ENCODE measurements around the gene RNF4. TPM values are rescaled to one million over a fixed set of nuclear protein-coding genes. Genes with fewer than 3 reads are reported as not detected.
A peak's percentile ranks its signal among the peaks of the same experiment; 100 is the strongest.

Gene RNF4
- polyA plus RNA-seq, 3 donors = 28.8 to 41.3 (median 37.0) TPM

DNA sequence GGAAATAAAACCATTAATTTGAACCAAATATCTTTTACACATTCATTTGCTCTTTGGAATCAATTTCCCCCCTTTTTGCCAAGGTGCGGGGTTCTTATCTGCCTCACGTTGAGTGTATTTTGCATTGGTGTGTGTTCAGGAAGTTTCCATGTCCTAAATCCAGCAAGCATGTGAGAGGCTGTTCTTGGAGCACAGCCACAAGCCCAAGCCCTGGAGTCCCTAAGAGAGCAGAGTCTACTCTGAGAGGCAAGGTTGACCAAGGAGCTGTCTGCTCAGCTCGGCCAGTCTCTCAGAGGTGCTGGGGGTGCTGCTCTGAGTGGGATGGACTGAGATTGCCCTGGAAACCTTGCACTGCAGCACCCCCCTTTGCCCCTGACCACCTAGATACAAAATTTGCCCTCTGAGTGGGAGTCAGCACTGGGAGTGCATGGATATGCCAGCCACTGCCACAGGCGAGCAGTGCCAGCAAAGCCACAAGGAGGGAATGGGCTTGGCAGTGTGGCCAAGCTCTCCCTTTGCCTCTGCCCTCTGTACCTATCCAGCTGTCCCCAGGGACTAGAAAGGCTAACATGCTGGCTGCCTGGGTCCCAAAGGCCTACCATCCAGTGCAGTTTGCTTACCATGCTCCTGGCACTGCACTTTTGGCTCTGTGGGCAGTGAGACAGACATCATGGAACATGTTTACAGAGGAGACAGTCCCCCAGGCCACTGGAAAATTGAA, 47.1 kb downstream of the RNF4 start:
- WGBS (ENCODE audit: insufficient coverage) = 100% methylated on average over 1 of the region's 4 CpGs
- Histone ChIP-seq H3K4me1 (ENCODE audit: control insufficient read depth in 1 of 2, insufficient read depth in 2 of 2, low read length in 2 of 2) (no peaks in the 10 kb centered on the region), H3K36me3 (replicated peaks in 1 of 2; ENCODE audit: control insufficient read depth in 1 of 2, insufficient read depth in 2 of 2, low read length in 2 of 2) (peaks cover 47 to 62% of the 10 kb centered on the region in 2 donors), H3K79me2 (ENCODE audit: insufficient read depth, low read length) (no peaks in the 10 kb centered on the region), H3K27ac (ENCODE audit: low read depth in 1 of 2, low read length in 2 of 2) (peak overlapping the region in 1 of 2 donors; percentile 51), H2AFZ (ENCODE audit: insufficient read depth, low read depth, low read length, poor library complexity, severe bottlenecking) (no peak overlapping the region), H3K27me3 (ENCODE audit: control insufficient read depth in 2 of 2, insufficient read depth in 2 of 2, low read length in 2 of 2) (no peaks in the 10 kb centered on the region), H4K20me1 (ENCODE audit: insufficient read depth, low read length) (peaks cover 25% of the 10 kb centered on the region), H3K4me3 (replicated peaks in 1 of 3; ENCODE audit: low read depth in 2 of 3, low read length in 3 of 3) (no peak overlapping the region), H3K4me2 (replicated peaks; ENCODE audit: extremely low read depth, low read length, poor library complexity, severe bottlenecking) (no peak overlapping the region), H3K9ac (ENCODE audit: insufficient read depth, low read length, poor library complexity, severe bottlenecking) (no peak overlapping the region), H3K9me3 (replicated peaks in 1 of 2; ENCODE audit: control insufficient read depth in 1 of 2, insufficient read depth in 1 of 2, low read length in 2 of 2) (no peaks in the 10 kb centered on the region)
- H3K27me3 Mint-ChIP-seq (ENCODE audit: low read depth in 3 of 3) = no peaks in the 10 kb centered on the region
- peaks cover 0 to 2% (median 0%) of the 10 kb centered on the region in 7 donors for H3K9me3 Mint-ChIP-seq
- DNase-seq = no peak
- H3K4me1 Mint-ChIP-seq = no peaks in the 10 kb centered on the region
- intact Hi-C loops (cut with micrococcal nuclease) = no loop called here
- peaks cover 45 to 59% of the 10 kb centered on the region in 2 donors for H3K36me3 Mint-ChIP-seq
- TF ChIP-seq, protein P1, sequence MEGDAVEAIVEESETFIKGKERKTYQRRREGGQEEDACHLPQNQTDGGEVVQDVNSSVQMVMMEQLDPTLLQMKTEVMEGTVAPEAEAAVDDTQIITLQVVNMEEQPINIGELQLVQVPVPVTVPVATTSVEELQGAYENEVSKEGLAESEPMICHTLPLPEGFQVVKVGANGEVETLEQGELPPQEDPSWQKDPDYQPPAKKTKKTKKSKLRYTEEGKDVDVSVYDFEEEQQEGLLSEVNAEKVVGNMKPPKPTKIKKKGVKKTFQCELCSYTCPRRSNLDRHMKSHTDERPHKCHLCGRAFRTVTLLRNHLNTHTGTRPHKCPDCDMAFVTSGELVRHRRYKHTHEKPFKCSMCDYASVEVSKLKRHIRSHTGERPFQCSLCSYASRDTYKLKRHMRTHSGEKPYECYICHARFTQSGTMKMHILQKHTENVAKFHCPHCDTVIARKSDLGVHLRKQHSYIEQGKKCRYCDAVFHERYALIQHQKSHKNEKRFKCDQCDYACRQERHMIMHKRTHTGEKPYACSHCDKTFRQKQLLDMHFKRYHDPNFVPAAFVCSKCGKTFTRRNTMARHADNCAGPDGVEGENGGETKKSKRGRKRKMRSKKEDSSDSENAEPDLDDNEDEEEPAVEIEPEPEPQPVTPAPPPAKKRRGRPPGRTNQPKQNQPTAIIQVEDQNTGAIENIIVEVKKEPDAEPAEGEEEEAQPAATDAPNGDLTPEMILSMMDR (IDR thresholded peaks at IDR 0.05) = no peak
- no peak overlapping the region for H3K4me3 Mint-ChIP-seq
- peak overlapping the region in 6 of 7 donors; percentile 14 to 79 (median 44) for H3K27ac Mint-ChIP-seq

GRCh38 chr4:2516635-2517034, 47.7 kb downstream of the RNF4 start:
- no peak for DNase-seq
- Histone ChIP-seq H3K4me2 (replicated peaks; ENCODE audit: extremely low read depth, low read length, poor library complexity, severe bottlenecking) (no peak overlapping the region), H2AFZ (ENCODE audit: insufficient read depth, low read depth, low read length, poor library complexity, severe bottlenecking) (no peak overlapping the region), H3K27me3 (ENCODE audit: control insufficient read depth in 2 of 2, insufficient read depth in 2 of 2, low read length in 2 of 2) (no peaks in the 10 kb centered on the region), H3K79me2 (ENCODE audit: insufficient read depth, low read length) (no peaks in the 10 kb centered on the region), H3K36me3 (replicated peaks in 1 of 2; ENCODE audit: control insufficient read depth in 1 of 2, insufficient read depth in 2 of 2, low read length in 2 of 2) (peaks cover 46 to 57% of the 10 kb centered on the region in 2 donors), H3K9me3 (replicated peaks in 1 of 2; ENCODE audit: control insufficient read depth in 1 of 2, insufficient read depth in 1 of 2, low read length in 2 of 2) (no peaks in the 10 kb centered on the region), H3K4me1 (ENCODE audit: control insufficient read depth in 1 of 2, insufficient read depth in 2 of 2, low read length in 2 of 2) (no peaks in the 10 kb centered on the region), H3K9ac (ENCODE audit: insufficient read depth, low read length, poor library complexity, severe bottlenecking) (no peak overlapping the region), H3K27ac (ENCODE audit: low read depth in 1 of 2, low read length in 2 of 2) (peak overlapping the region in 1 of 2 donors; percentile 51), H4K20me1 (ENCODE audit: insufficient read depth, low read length) (peaks cover 22% of the 10 kb centered on the region), H3K4me3 (replicated peaks in 1 of 3; ENCODE audit: low read depth in 2 of 3, low read length in 3 of 3) (no peak overlapping the region)
- Mint-ChIP-seq H3K27ac (peak overlapping the region in 5 of 7 donors; percentile 14 to 63 (median 41)), H3K4me1 (no peaks in the 10 kb centered on the region), H3K27me3 (ENCODE audit: low read depth in 3 of 3) (no peaks in the 10 kb centered on the region), H3K36me3 (peaks cover 45 to 57% of the 10 kb centered on the region in 2 donors), H3K9me3 (peaks cover 0 to 2% (median 0%) of the 10 kb centered on the region in 7 donors), H3K4me3 (no peak overlapping the region)
- intact Hi-C loops (cut with micrococcal nuclease) = no loop called here
- 100% methylated on average over 1 of the region's 2 CpGs for WGBS (ENCODE audit: insufficient coverage)
- TF ChIP-seq, protein P1 (IDR thresholded peaks at IDR 0.05) = no peak

Measured in CD14-positive monocyte (primary cell).